RWPE2 (cell line): ENCODE data around the gene EDEM2.

Experiments used
- ATAC-seq: fragments of 200-7000 bp; cut with Tn5 transposase; 3 replicates; pipeline ENCODE4 v1.9.1; 2021; ENCODE audit warnings: low read depth
- DNase-seq: peaks from one replicate; pipeline ENCODE4 v3.0.0-alpha.2; 2020; ENCODE audit warnings: low spot score
- H3K27ac ChIP-seq: fragments of 450-650 bp; 2 replicates; pipeline ENCODE4 v1.5.1; 2017; ENCODE audit warnings: mild to moderate bottlenecking; ENCODE audit not compliant: poor library complexity, severe bottlenecking
- H3K27me3 ChIP-seq: fragments of 250-450 bp; sonication (Bioruptor Pico); 2 replicates; pipeline ENCODE4 v1.5.1; 2021; ENCODE audit warnings: mild to moderate bottlenecking, moderate library complexity; ENCODE audit not compliant: insufficient read depth, poor library complexity, severe bottlenecking
- H3K36me3 ChIP-seq: fragments of 250-450 bp; sonication (Bioruptor Pico); 2 replicates; pipeline ENCODE4 v1.5.1; 2020; ENCODE audit warnings: low read depth, mild to moderate bottlenecking, moderate library complexity
- H3K4me1 ChIP-seq: fragments of 250-450 bp; sonication (Bioruptor Pico); 2 replicates; pipeline ENCODE4 v1.5.1; 2021; ENCODE audit warnings: mild to moderate bottlenecking, moderate library complexity; ENCODE audit not compliant: insufficient read depth, poor library complexity, severe bottlenecking
- H3K4me3 ChIP-seq: fragments of 250-450 bp; sonication (Bioruptor Pico); 2 replicates; pipeline ENCODE4 v1.5.1; 2021; ENCODE audit warnings: mild to moderate bottlenecking, moderate library complexity; ENCODE audit not compliant: severe bottlenecking
- H3K9me3 ChIP-seq: fragments of 250-450 bp; sonication (Bioruptor Pico); 2 replicates; pipeline ENCODE4 v1.5.1; 2021; ENCODE audit warnings: mild to moderate bottlenecking, moderate library complexity; ENCODE audit not compliant: severe bottlenecking
- CTCF ChIP-seq: fragments of 450-650 bp; IDR thresholded peaks from one replicate; pipeline ENCODE4 v1.5.1; 2017; ENCODE audit warnings: mild to moderate bottlenecking, moderate library complexity; ENCODE audit not compliant: poor library complexity, severe bottlenecking

The EDEM2 gene

GRCh38 chr20:35125753-35126152 is 21.4 kb downstream of the EDEM2 start:
- Histone ChIP-seq H3K4me1 (peaks cover 18% of the 10 kb centered on the region), H3K9me3 (no peaks in the 10 kb centered on the region), H3K27ac (no peak overlapping the region), H3K27me3 (no peaks in the 10 kb centered on the region), H3K36me3 (peaks cover 91% of the 10 kb centered on the region), H3K4me3 (no peak overlapping the region)
- TF ChIP-seq CTCF: no peak
- peak; percentile 29 for DNase-seq
- ATAC-seq: no peak

- Histone ChIP-seq H3K27me3 (no peaks in the 10 kb centered on the region), H3K4me1 (no peaks in the 10 kb centered on the region), H3K9me3 (no peaks in the 10 kb centered on the region), H3K36me3 (peaks cover 96% of the 10 kb centered on the region), H3K27ac (no peak overlapping the region), H3K4me3 (no peak overlapping the region)
- TF ChIP-seq CTCF: no peak
- ATAC-seq (no peak), DNase-seq (peak; percentile 3)
Observed at GRCh38 chr20:35122756-35123405, 24.3 kb downstream of the EDEM2 start.

- Histone ChIP-seq H3K36me3 (peaks cover 92% of the 10 kb centered on the region), H3K27me3 (no peaks in the 10 kb centered on the region), H3K9me3 (no peaks in the 10 kb centered on the region), H3K4me1 (no peaks in the 10 kb centered on the region), H3K4me3 (no peak overlapping the region), H3K27ac (no peak overlapping the region)
- TF ChIP-seq CTCF: no peak
- DNase-seq: peak; percentile 72
- no peak for ATAC-seq
Observed at GRCh38 chr20:35121186-35121585, 25.9 kb downstream of the EDEM2 start.

- no peak overlapping the region for H3K27ac ChIP-seq
- TF ChIP-seq CTCF: no peak
- no peak overlapping the region for H3K4me3 ChIP-seq
- peaks cover 93% of the 10 kb centered on the region for H3K36me3 ChIP-seq
- no peak for ATAC-seq
- no peaks in the 10 kb centered on the region for H3K9me3 ChIP-seq
- no peaks in the 10 kb centered on the region for H3K27me3 ChIP-seq
- H3K4me1 ChIP-seq: no peaks in the 10 kb centered on the region
- DNase-seq: peak; percentile 26
Observed at GRCh38 chr20:35120012-35120701, 27.0 kb downstream of the EDEM2 start.

- Histone ChIP-seq H3K36me3 (peaks cover 74% of the 10 kb centered on the region), H3K9me3 (no peaks in the 10 kb centered on the region), H3K27me3 (no peaks in the 10 kb centered on the region), H3K27ac (no peak overlapping the region), H3K4me3 (no peak overlapping the region), H3K4me1 (no peaks in the 10 kb centered on the region)
- no peak for ATAC-seq
- TF ChIP-seq CTCF: no peak
- no peak for DNase-seq
Observed at GRCh38 chr20:35117629-35118028, 29.5 kb downstream of the EDEM2 start.
